Measurements from ENCODE around the gene INTS3. TPM values are rescaled to one million over a fixed set of nuclear protein-coding genes. Genes with fewer than 3 reads are reported as not detected.

INTS3 gene
- total RNA-seq, 1 experiment from 2014 or later, result 66.8 TPM

- no peak for TF ChIP-seq ZNF232 (CRISPR knock-in tag; IDR thresholded peaks at IDR 0.05)
Measured at GRCh38 chr1:153730468-153730988, 2.7 kb downstream of the INTS3 start (continued).

GRCh38 chr1:153733970-153734369 lies 6.1 kb downstream of the INTS3 start:
- H3K27me3 Mint-ChIP-seq (ENCODE audit: low read depth), result no peaks in the 10 kb centered on the region
- no peak overlapping the region for H3K4me3 Mint-ChIP-seq
- peaks cover 25% of the 10 kb centered on the region for H3K36me3 Mint-ChIP-seq
- peak overlapping the region; percentile 75; the same call in 1 of the 2 replicates for H3K27ac Mint-ChIP-seq
- ATAC-seq (no peak), DNase-seq (ENCODE audit: low spot score) (no peak)
- no peaks in the 10 kb centered on the region for H3K9me3 Mint-ChIP-seq
- H3K4me1 Mint-ChIP-seq, result peaks cover 35% of the 10 kb centered on the region
- no peak for TF ChIP-seq ATF6 (CRISPR knock-in tag; IDR thresholded peaks at IDR 0.05)
- CTCF ChIA-PET, result interaction anchor here (0.7 to 0.8 kb wide), 2 partner anchors 9 to 38 kb away, joined by 3 read pairs; no protein-coding TSS in a partner anchor
- POLR2A ChIA-PET, result interaction anchor here (0.6 to 1.0 kb wide), 2 partner anchors 13 to 18 kb away, joined by 3 read pairs; no protein-coding TSS in a partner anchor

GRCh38 chr1:153734396-153735089 lies 6.7 kb downstream of the INTS3 start:
- peaks cover 25% of the 10 kb centered on the region for H3K36me3 Mint-ChIP-seq
- peak overlapping the region; percentile 75 for H3K27ac Mint-ChIP-seq
- POLR2A ChIA-PET, result interaction anchor here (0.6 to 1.0 kb wide), 2 partner anchors 12 to 17 kb away, joined by 3 read pairs; no protein-coding TSS in a partner anchor
- ATAC-seq (no peak; the same call in 1 of the 2 replicates), DNase-seq (ENCODE audit: low spot score) (no peak)
- CTCF ChIA-PET, result interaction anchor here (0.7 to 0.8 kb wide), 2 partner anchors 9 to 38 kb away, joined by 3 read pairs; no protein-coding TSS in a partner anchor
- H3K27me3 Mint-ChIP-seq (ENCODE audit: low read depth), result no peaks in the 10 kb centered on the region
- no peaks in the 10 kb centered on the region for H3K9me3 Mint-ChIP-seq
- H3K4me3 Mint-ChIP-seq, result no peak overlapping the region
- peaks cover 29% of the 10 kb centered on the region for H3K4me1 Mint-ChIP-seq
- TF ChIP-seq KAT7 (CRISPR knock-in tag; IDR thresholded peaks at IDR 0.05; ENCODE audit: borderline replicate concordance) (no peak), MXD4 (CRISPR knock-in tag; IDR thresholded peaks at IDR 0.05; ENCODE audit: borderline replicate concordance) (no peak), MAX (CRISPR knock-in tag; IDR thresholded peaks at IDR 0.05) (no peak), ZNF532 (CRISPR knock-in tag; IDR thresholded peaks at IDR 0.05; ENCODE audit: borderline replicate concordance) (no peak), FOXP4 (CRISPR knock-in tag; IDR thresholded peaks at IDR 0.05) (no peak), FOXJ3 (CRISPR knock-in tag; IDR thresholded peaks at IDR 0.05; ENCODE audit: borderline replicate concordance) (no peak), ESRRA (CRISPR knock-in tag; IDR thresholded peaks at IDR 0.05; ENCODE audit: borderline replicate concordance) (no peak), ERG (CRISPR knock-in tag; IDR thresholded peaks at IDR 0.05) (no peak), CBFB (CRISPR knock-in tag; IDR thresholded peaks at IDR 0.05; ENCODE audit: low read depth) (no peak), JUN (CRISPR knock-in tag; IDR thresholded peaks at IDR 0.05) (no peak), EMX1 (CRISPR knock-in tag; IDR thresholded peaks at IDR 0.05) (no peak), RORB (CRISPR knock-in tag; IDR thresholded peaks at IDR 0.05) (no peak), IRF1 (CRISPR knock-in tag; IDR thresholded peaks at IDR 0.05) (no peak), ZNF671 (CRISPR knock-in tag; IDR thresholded peaks at IDR 0.05) (no peak), ZNF138 (CRISPR knock-in tag; conservative IDR thresholded peaks at IDR 0.05) (no peak), STAT6 (CRISPR knock-in tag; conservative IDR thresholded peaks at IDR 0.05; ENCODE audit: low read depth) (no peak)
